Transverse colon (tissue), 4 donors: ENCODE measurements around the gene CDC42EP3. TPM values are rescaled to one million over a fixed set of nuclear protein-coding genes. Genes with fewer than 3 reads are reported as not detected.

Experiments used
- DNase-seq: peaks from one replicate; pipeline ENCODE4 v3.0.0-alpha.2; 2019
- H3K27ac ChIP-seq, 4 donors: fragments of 200-600 bp; sonication (generic); 2 replicates each; pipeline ENCODE4 v1.5.1; 2016 to 2018; ENCODE audit warnings: inconsistent platforms in 4 of 4
- H3K27me3 ChIP-seq: fragments of 200-600 bp; sonication (generic); 2 replicates; pipeline ENCODE4 v1.5.1; 2017; ENCODE audit warnings: inconsistent platforms
- H3K36me3 ChIP-seq, 4 donors: fragments of 200-600 bp; sonication (generic); 2 replicates each; pipeline ENCODE4 v1.5.1; 2017 to 2019; ENCODE audit warnings: inconsistent platforms in 4 of 4
- H3K4me1 ChIP-seq, 4 donors: fragments of 200-600 bp; sonication (generic); 2 replicates each; pipeline ENCODE4 v1.5.1; 2017 to 2020; ENCODE audit warnings: inconsistent platforms in 4 of 4
- H3K4me3 ChIP-seq, 4 donors: fragments of 200-600 bp; sonication (generic); 1 replicate in 1 of 4; 2 replicates in 3 of 4; pipeline versions ENCODE4 v1.5.1 to v1.6.1; 2017 to 2019; ENCODE audit warnings: inconsistent platforms in 4 of 4
- H3K9me3 ChIP-seq, 2 donors: fragments of 200-600 bp; sonication (generic); 2 replicates each; pipeline ENCODE4 v1.5.1; 2017 to 2019; ENCODE audit warnings: inconsistent platforms in 2 of 2
- EP300 ChIP-seq: sonication (generic); formaldehyde crosslinking; IDR thresholded peaks from one replicate; pipeline ENCODE4 v1.6.1; 2017; ENCODE audit warnings: antibody characterized with exemption, low read depth
- POLR2A ChIP-seq: fragments of 450-650 bp; IDR thresholded peaks from one replicate; pipeline ENCODE4 v1.6.1; 2016; ENCODE audit warnings: antibody characterized with exemption, mild to moderate bottlenecking, moderate library complexity
- POLR2AphosphoS5 ChIP-seq, 3 donors: sonication (generic); formaldehyde crosslinking; IDR thresholded peaks; one replicate each; pipeline ENCODE4 v1.6.1; 2016; ENCODE audit warnings: antibody characterized with exemption in 3 of 3
- WGBS, 2 donors: methylation state at CpG; one replicate each; pipeline ENCODE4 v1.1.5; 2018; ENCODE audit warnings: low coverage in 1 of 2; 5-methylcytosine and 5-hydroxymethylcytosine counted together
- in situ Hi-C, 4 donors: fragments of 200-750 bp; cut with MboI; loops; one replicate each; pipeline versions ENCODE4 v1.15.0 to v1.15.1; 2017; ENCODE audit warnings: low sequenced_read_pairs in 3 of 4, low pct_ligation_motif_present in 1 of 4, low pct_unique_long_range_greater_than_20kb in 1 of 4
- intact Hi-C: fragments of 100-400 bp; cut with DNase I; formaldehyde crosslinking; loops from one replicate; pipeline ENCODE4 v1.15.1; 2023; ENCODE audit warnings: low total_unique reads
- total RNA-seq, 4 donors: library from RNA; depleted of rRNA; stranded (reverse); fragments of >200 nt; gene quantifications; one replicate each; pipeline ENCODE4 v1.1.0, GENCODE V29; 2016
- TF ChIP-seq, protein P1 (sequence below), 5 experiments: fragments of 200-600 bp in 3 of 5; fragments of 450-650 bp in 2 of 5; sonication (generic) in 3 of 5; IDR thresholded peaks; 1 replicate in 2 of 5; 2 replicates in 3 of 5; pipeline ENCODE4 v1.5.1; 2016 to 2017; ENCODE audit warnings: antibody characterized with exemption in 5 of 5, inconsistent platforms in 3 of 5, mild to moderate bottlenecking in 2 of 5, moderate library complexity in 1 of 5

CDC42EP3 gene
- total RNA-seq, 4 donors from 2014 or later, result 20.6 to 104 (median 31.8) TPM

DNA sequence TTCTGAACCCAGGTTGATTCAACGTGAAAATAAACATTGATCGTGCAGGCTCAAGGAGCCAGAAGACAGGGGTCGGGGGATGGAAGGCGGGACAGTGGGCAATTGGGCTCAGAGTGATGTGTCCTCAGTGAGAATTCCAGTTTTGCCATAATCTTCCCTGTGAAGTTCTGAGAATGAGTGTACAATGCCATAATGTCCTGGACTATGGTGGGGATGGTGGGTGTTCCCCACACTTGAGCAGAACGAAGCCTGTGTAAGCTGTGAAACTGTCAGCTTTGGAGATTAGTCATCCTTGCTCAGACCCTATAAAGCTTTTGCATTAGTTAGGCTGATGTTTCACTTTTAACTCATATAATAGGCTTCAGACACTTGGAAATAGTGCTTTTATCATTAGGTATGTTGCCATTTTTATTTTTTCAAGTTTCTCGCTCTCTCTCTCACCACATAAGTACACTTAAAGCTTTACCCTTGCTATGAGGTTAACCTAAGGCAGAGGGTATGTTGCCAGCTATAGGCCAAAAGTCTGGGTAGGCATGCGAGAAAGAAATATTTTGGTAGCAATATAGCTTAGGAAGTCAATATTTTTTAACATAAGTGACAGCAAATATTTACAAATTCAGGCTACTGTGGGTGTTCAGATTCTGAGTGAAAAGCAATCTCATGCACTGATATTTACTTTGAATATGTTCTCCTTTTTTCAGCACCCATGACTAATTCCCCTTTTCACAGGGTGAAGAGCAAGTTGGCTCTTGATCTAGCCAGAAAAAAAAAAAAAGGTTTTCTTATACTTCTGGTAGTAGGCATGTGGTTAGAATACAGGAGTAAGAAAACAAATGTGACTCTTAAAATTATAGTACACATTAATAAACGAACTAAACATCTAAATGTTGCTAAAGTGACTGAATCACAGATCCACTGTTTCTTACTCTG, 47.2 kb downstream of the CDC42EP3 start:
- in situ Hi-C loops (no loop called here), intact Hi-C loops (no loop called here)
- no peaks in the 10 kb centered on the region for H3K9me3 ChIP-seq
- peaks cover 0 to 27% (median 0%) of the 10 kb centered on the region in 4 donors for H3K4me1 ChIP-seq
- H3K36me3 ChIP-seq, result no peaks in the 10 kb centered on the region
- WGBS, 2 donors, result 75 to 78% methylated on average over 8 of the region's 8 CpGs
- TF ChIP-seq POLR2A, result no peak
- TF ChIP-seq POLR2AphosphoS5 (IDR thresholded peaks at IDR 0.05), result no peak
- TF ChIP-seq, protein P1, sequence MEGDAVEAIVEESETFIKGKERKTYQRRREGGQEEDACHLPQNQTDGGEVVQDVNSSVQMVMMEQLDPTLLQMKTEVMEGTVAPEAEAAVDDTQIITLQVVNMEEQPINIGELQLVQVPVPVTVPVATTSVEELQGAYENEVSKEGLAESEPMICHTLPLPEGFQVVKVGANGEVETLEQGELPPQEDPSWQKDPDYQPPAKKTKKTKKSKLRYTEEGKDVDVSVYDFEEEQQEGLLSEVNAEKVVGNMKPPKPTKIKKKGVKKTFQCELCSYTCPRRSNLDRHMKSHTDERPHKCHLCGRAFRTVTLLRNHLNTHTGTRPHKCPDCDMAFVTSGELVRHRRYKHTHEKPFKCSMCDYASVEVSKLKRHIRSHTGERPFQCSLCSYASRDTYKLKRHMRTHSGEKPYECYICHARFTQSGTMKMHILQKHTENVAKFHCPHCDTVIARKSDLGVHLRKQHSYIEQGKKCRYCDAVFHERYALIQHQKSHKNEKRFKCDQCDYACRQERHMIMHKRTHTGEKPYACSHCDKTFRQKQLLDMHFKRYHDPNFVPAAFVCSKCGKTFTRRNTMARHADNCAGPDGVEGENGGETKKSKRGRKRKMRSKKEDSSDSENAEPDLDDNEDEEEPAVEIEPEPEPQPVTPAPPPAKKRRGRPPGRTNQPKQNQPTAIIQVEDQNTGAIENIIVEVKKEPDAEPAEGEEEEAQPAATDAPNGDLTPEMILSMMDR (IDR thresholded peaks at IDR 0.05), result no peak
- TF ChIP-seq EP300, result no peak
- no peaks in the 10 kb centered on the region for H3K27me3 ChIP-seq
- H3K27ac ChIP-seq, result peak overlapping the region in 3 of 4 donors; percentile 13 to 68 (median 68)
- no peak overlapping the region for H3K4me3 ChIP-seq
- no peak for DNase-seq

DNA sequence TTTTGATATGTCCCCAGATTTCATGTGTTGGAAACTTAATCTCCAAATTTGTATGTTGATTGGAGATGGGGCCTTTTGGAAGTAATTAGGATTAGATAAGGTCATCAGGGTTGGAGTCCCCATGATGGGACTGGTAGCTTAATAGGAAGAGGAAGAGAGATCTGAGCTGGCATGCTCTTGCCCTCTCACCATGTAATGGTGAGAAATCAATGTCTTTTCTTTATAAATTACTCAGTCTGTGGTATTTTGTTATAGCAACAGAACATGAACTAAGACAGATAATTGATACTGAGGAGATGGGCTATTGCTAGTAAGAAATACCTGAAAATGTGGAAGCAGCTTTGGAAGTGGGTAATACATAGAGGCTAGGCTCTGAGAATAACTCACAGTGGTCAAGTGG, 48.0 kb downstream of the CDC42EP3 start:
- in situ Hi-C loops (no loop called here), intact Hi-C loops (no loop called here)
- Histone ChIP-seq H3K4me3 (no peak overlapping the region), H3K36me3 (no peaks in the 10 kb centered on the region), H3K27ac (peak overlapping the region in 1 of 4 donors; percentile 68), H3K4me1 (peaks cover 0 to 27% (median 0%) of the 10 kb centered on the region in 4 donors), H3K27me3 (no peaks in the 10 kb centered on the region), H3K9me3 (no peaks in the 10 kb centered on the region)
- DNase-seq, result no peak
- TF ChIP-seq EP300 (no peak), POLR2A (no peak), POLR2AphosphoS5 (IDR thresholded peaks at IDR 0.05) (no peak)
- TF ChIP-seq, protein P1 (IDR thresholded peaks at IDR 0.05), result no peak

DNA sequence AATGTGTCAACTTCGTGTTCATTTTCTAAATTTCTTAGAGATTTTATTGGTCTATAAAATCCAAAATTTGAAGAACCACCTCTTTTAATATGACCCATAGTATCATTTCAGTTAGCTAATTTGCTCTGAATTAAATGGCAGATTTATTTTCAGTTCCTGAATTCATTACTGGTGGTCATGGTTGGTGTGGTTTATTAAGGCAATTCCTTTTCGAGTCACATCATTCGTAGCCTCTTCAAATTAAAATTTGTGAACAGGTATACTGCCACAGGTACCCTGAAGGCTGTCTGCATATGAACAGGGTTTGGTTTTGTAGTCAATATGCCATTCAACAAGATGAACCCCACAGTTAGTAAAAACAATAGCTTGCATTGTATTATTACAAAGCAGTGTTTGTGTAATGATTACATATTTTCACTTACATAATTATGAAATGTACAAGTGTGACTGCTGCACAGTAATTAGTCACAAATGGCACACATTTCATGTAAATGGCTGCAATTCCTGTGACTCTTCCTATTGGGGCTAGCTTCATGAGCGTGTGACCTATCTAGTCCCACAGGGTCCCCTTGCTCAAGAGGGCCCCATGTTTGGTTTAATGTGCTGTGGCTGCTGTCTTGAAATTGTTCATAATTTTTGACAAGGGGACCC, 48.9 kb downstream of the CDC42EP3 start:
- Histone ChIP-seq H3K4me3 (no peak overlapping the region), H3K27me3 (no peaks in the 10 kb centered on the region), H3K27ac (no peak overlapping the region), H3K9me3 (no peaks in the 10 kb centered on the region), H3K4me1 (peaks cover 0 to 27% (median 3%) of the 10 kb centered on the region in 4 donors), H3K36me3 (no peaks in the 10 kb centered on the region)
- 90% methylated on average over 4 of the region's 4 CpGs for WGBS, 2 donors
- intact Hi-C loops, result no loop called here
- no peak for DNase-seq
- in situ Hi-C loops, result no loop called here
- TF ChIP-seq, protein P1 (IDR thresholded peaks at IDR 0.05), result no peak
- no peak for TF ChIP-seq POLR2AphosphoS5 (IDR thresholded peaks at IDR 0.05)
- TF ChIP-seq POLR2A, result no peak
- no peak for TF ChIP-seq EP300

DNA sequence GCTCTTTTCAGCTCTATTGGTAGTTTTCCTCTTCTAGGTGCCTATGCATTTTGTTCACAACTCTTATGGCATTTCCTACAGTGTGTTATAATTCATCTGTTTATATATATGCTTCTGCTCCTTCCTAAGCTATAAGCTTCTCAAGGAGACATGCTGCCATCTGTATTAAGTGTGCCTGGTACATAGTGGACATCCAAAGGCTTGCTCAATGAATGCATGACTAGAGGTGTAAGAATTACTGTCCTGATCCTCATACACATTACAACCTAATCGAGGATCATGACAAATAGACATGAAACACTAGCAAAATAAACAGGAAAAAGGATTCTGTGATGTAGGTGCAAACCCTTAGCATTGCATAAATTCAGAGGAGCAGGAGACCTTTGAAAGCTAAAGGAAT, 50.2 kb downstream of the CDC42EP3 start:
- Histone ChIP-seq H3K4me3 (no peak overlapping the region), H3K27ac (no peak overlapping the region), H3K9me3 (no peaks in the 10 kb centered on the region), H3K36me3 (no peaks in the 10 kb centered on the region), H3K27me3 (no peaks in the 10 kb centered on the region), H3K4me1 (peaks cover 2 to 36% (median 11%) of the 10 kb centered on the region in 4 donors)
- WGBS, 2 donors, result 90 to 91% methylated on average over 1 of the region's 1 CpG
- TF ChIP-seq POLR2AphosphoS5 (IDR thresholded peaks at IDR 0.05) (no peak), POLR2A (no peak), EP300 (no peak)
- TF ChIP-seq, protein P1 (IDR thresholded peaks at IDR 0.05), result no peak
- intact Hi-C loops (no loop called here), in situ Hi-C loops (no loop called here)
- no peak for DNase-seq
